Caco-2 (cell line): ENCODE measurements around the gene WFIKKN1. TPM values are rescaled to one million over a fixed set of nuclear protein-coding genes. Genes with fewer than 3 reads are reported as not detected.

Experiments
- BruUV-seq: library from RNA; stranded (reverse); fragments of 400-500 nt; replicated peaks from 2 replicates; lab custom pipeline; 2021; lab: Mats Ljungman, UMichigan
- CTCF ChIA-PET: fragments of 300-600 bp; sonication (Branson Sonifier 250); formaldehyde crosslinking; loops from one replicate; lab custom pipeline; 2022; ENCODE audit warnings: antibody characterized with exemption; lab: Charles Lee
- POLR2A ChIA-PET: fragments of 300-600 bp; sonication (Branson Sonifier 250); formaldehyde crosslinking; loops from one replicate; lab custom pipeline; 2022; ENCODE audit warnings: antibody characterized with exemption; lab: Charles Lee
- DNase-seq, 2 experiments: peaks; one replicate each; pipeline versions ENCODE4 v3.0.0 to v3.0.0-alpha.2; 2020 to 2022
- H3K27me3 ChIP-seq: replicated peaks from 2 replicates; pipeline ENCODE4 v1.6.0; 2011; ENCODE audit warnings: low read length; ENCODE audit not compliant: control insufficient read depth, insufficient read depth
- H3K36me3 ChIP-seq: 2 replicates; pipeline ENCODE4 v1.5.1; 2011; ENCODE audit warnings: low read length; ENCODE audit not compliant: control insufficient read depth, insufficient read depth
- H3K4me1 ChIP-seq: fragments of 250-450 bp; sonication (Bioruptor Pico); 2 replicates; pipeline ENCODE4 v1.5.1; 2020; ENCODE audit warnings: mild to moderate bottlenecking
- H3K4me3 ChIP-seq: 2 replicates; pipeline ENCODE4 v1.5.1; 2011; ENCODE audit warnings: low read depth, mild to moderate bottlenecking, control low read depth, low read length
- H3K9me3 ChIP-seq: fragments of 250-450 bp; sonication (Bioruptor Pico); 2 replicates; pipeline ENCODE4 v1.5.1; 2020; ENCODE audit warnings: mild to moderate bottlenecking, moderate library complexity
- H3K27ac Mint-ChIP-seq: one replicate; pipeline ENCODE4 v1.8.0; 2022; ENCODE audit warnings: mixed read lengths; ENCODE audit not compliant: unreplicated experiment
- H3K27me3 Mint-ChIP-seq: one replicate; pipeline ENCODE4 v1.8.0; 2022; ENCODE audit warnings: mixed read lengths; ENCODE audit not compliant: insufficient read depth, unreplicated experiment
- H3K36me3 Mint-ChIP-seq: one replicate; pipeline ENCODE4 v1.8.0; 2022; ENCODE audit warnings: mild to moderate bottlenecking, mixed read lengths; ENCODE audit not compliant: insufficient read depth, unreplicated experiment
- H3K4me1 Mint-ChIP-seq: one replicate; pipeline ENCODE4 v1.8.0; 2022; ENCODE audit warnings: low read depth, mixed read lengths; ENCODE audit not compliant: unreplicated experiment
- H3K4me3 Mint-ChIP-seq: one replicate; pipeline ENCODE4 v1.8.0; 2022; ENCODE audit warnings: mild to moderate bottlenecking, moderate library complexity, mixed read lengths; ENCODE audit not compliant: unreplicated experiment
- H3K9me3 Mint-ChIP-seq: one replicate; pipeline ENCODE4 v1.8.0; 2022; ENCODE audit warnings: mixed read lengths; ENCODE audit not compliant: unreplicated experiment
- CTCF ChIP-seq, 2 experiments: fragments of 200-600 bp in 1 of 2; IDR thresholded peaks; 1 replicate in 1 of 2; 2 replicates in 1 of 2; pipeline versions ENCODE4 v1.5.1 to v1.8.0; 2011 to 2022; ENCODE audit warnings: antibody characterized with exemption in 1 of 2, control low read depth in 1 of 2, inconsistent platforms in 1 of 2, low read depth in 1 of 2, low read length in 1 of 2, mild to moderate bottlenecking in 1 of 2, moderate library complexity in 1 of 2; ENCODE audit not compliant: insufficient read depth in 1 of 2, severe bottlenecking in 1 of 2, unreplicated experiment in 1 of 2
- intact Hi-C: fragments of 100-400 bp; cut with micrococcal nuclease; formaldehyde crosslinking; loops from one replicate; pipeline ENCODE4 v1.10.0; 2022; ENCODE audit not compliant: unreplicated experiment
- total RNA-seq: library from RNA; stranded (reverse); gene quantifications from 2 replicates; pipeline ENCODE4 v1.2.3, GENCODE V29; 2022

Gene WFIKKN1
- total RNA-seq, 1 experiment from 2014 or later, result 0.54 TPM

GRCh38 chr16:658679-659571 is 28.1 kb downstream of the WFIKKN1 start:
- no peaks in the 10 kb centered on the region for H3K27me3 Mint-ChIP-seq
- no peaks in the 10 kb centered on the region for H3K4me1 Mint-ChIP-seq
- BruUV-seq, result no TSS peak
- H3K4me1 ChIP-seq, result no peaks in the 10 kb centered on the region
- H3K9me3 ChIP-seq, result no peaks in the 10 kb centered on the region
- no peak for DNase-seq
- H3K27ac Mint-ChIP-seq, result no peak overlapping the region
- H3K4me3 ChIP-seq, result no peak overlapping the region
- no peak overlapping the region for H3K4me3 Mint-ChIP-seq
- no peak for TF ChIP-seq CTCF (IDR thresholded peaks at IDR 0.05; ENCODE audit: insufficient read depth in 1 of 2, low read depth in 1 of 2, low read length in 1 of 2, severe bottlenecking in 1 of 2, unreplicated experiment in 1 of 2)
- POLR2A ChIA-PET, result no interaction called here
- intact Hi-C loops, result no loop called here
- no peaks in the 10 kb centered on the region for H3K36me3 Mint-ChIP-seq
- no peaks in the 10 kb centered on the region for H3K27me3 ChIP-seq
- CTCF ChIA-PET, result no interaction called here
- no peaks in the 10 kb centered on the region for H3K9me3 Mint-ChIP-seq
- no peaks in the 10 kb centered on the region; the same call in 1 of the 2 replicates for H3K36me3 ChIP-seq

- no peaks in the 10 kb centered on the region for H3K4me1 Mint-ChIP-seq
- no peaks in the 10 kb centered on the region for H3K27me3 ChIP-seq
- no peaks in the 10 kb centered on the region; the same call in 1 of the 2 replicates for H3K36me3 ChIP-seq
- DNase-seq, result no peak
- TF ChIP-seq CTCF (IDR thresholded peaks at IDR 0.05; ENCODE audit: insufficient read depth in 1 of 2, low read depth in 1 of 2, low read length in 1 of 2, severe bottlenecking in 1 of 2, unreplicated experiment in 1 of 2), result no peak
- no peaks in the 10 kb centered on the region for H3K27me3 Mint-ChIP-seq
- H3K36me3 Mint-ChIP-seq, result no peaks in the 10 kb centered on the region
- H3K4me3 Mint-ChIP-seq, result no peak overlapping the region
- H3K27ac Mint-ChIP-seq, result no peak overlapping the region
- ChIA-PET CTCF (no interaction called here), POLR2A (no interaction called here)
- H3K9me3 Mint-ChIP-seq, result no peaks in the 10 kb centered on the region
- no TSS peak for BruUV-seq
- no peaks in the 10 kb centered on the region for H3K4me1 ChIP-seq
- intact Hi-C loops, result no loop called here
- no peaks in the 10 kb centered on the region for H3K9me3 ChIP-seq
- no peak overlapping the region for H3K4me3 ChIP-seq
Measured at GRCh38 chr16:659618-660017, 28.8 kb downstream of the WFIKKN1 start.

GRCh38 chr16:660132-660458 is 29.3 kb downstream of the WFIKKN1 start:
- intact Hi-C loops, result no loop called here
- BruUV-seq, result no TSS peak
- ChIA-PET POLR2A (no interaction called here), CTCF (no interaction called here)
- H3K9me3 Mint-ChIP-seq, result no peaks in the 10 kb centered on the region
- no peak for TF ChIP-seq CTCF (IDR thresholded peaks at IDR 0.05; ENCODE audit: insufficient read depth in 1 of 2, low read depth in 1 of 2, low read length in 1 of 2, severe bottlenecking in 1 of 2, unreplicated experiment in 1 of 2)
- no peak overlapping the region for H3K4me3 ChIP-seq
- no peak for DNase-seq
- H3K27me3 Mint-ChIP-seq, result no peaks in the 10 kb centered on the region
- H3K9me3 ChIP-seq, result no peaks in the 10 kb centered on the region
- no peaks in the 10 kb centered on the region for H3K27me3 ChIP-seq
- no peaks in the 10 kb centered on the region for H3K4me1 ChIP-seq
- H3K36me3 ChIP-seq, result no peaks in the 10 kb centered on the region; the same call in 1 of the 2 replicates
- no peaks in the 10 kb centered on the region for H3K36me3 Mint-ChIP-seq
- H3K27ac Mint-ChIP-seq, result no peak overlapping the region
- H3K4me1 Mint-ChIP-seq, result no peaks in the 10 kb centered on the region
- H3K4me3 Mint-ChIP-seq, result no peak overlapping the region
